HepG2 (cell line): ENCODE measurements around the gene CAPN7. TPM values are rescaled to one million over a fixed set of nuclear protein-coding genes. Genes with fewer than 3 reads are reported as not detected.

Experiments used
- ATAC-seq: fragments of 200-7000 bp; cut with Tn5 transposase; 3 replicates; pipeline ENCODE4 v1.9.1; 2020; ENCODE audit warnings: mild to moderate bottlenecking, moderate library complexity
- BruUV-seq: library from RNA; stranded (reverse); fragments of 400-500 nt; replicated peaks from 2 replicates; lab custom pipeline; 2021; lab: Mats Ljungman, UMichigan
- CTCF ChIA-PET: fragments of 300-600 bp; formaldehyde crosslinking; extraction: SDS; loops from one replicate; lab custom pipeline; 2021; ENCODE audit warnings: low total read pairs, inconsistent platforms, low intra/inter-chr PET ratio; lab: Yijun Ruan, JAX
- POLR2A ChIA-PET: fragments of 350-600 bp; sonication (Branson Sonifier 250); formaldehyde crosslinking; loops from one replicate; lab custom pipeline; 2020; ENCODE audit warnings: antibody characterized with exemption, inconsistent platforms; lab: Yijun Ruan, JAX
- DNase-seq: peaks from one replicate; pipeline ENCODE4 v3.0.0-alpha.2; 2015; ENCODE audit warnings: low spot score
- FAIRE-seq: peaks from 3 replicates; lab custom pipeline; 2011; peaks lifted over from hg19 to GRCh38; lab: Jason Lieb, UNC
- H2AFZ ChIP-seq: one replicate; pipeline ENCODE4 v1.6.1; 2011; ENCODE audit warnings: low read length, inconsistent platforms
- H3K27ac ChIP-seq: fragments of 300-600 bp; 3 replicates; pipeline ENCODE4 v1.8.0; 2011; ENCODE audit warnings: mixed run types, mild to moderate bottlenecking, mixed read lengths, low read length, inconsistent platforms; ENCODE audit not compliant: insufficient read depth; ENCODE audit errors: extremely low read length
- H3K27me3 ChIP-seq, 2 experiments: fragments of 200-600 bp in 1 of 2; 2 replicates in 1 of 2; 3 replicates in 1 of 2; pipeline versions ENCODE4 v1.6.0 to v1.8.0; 2011; ENCODE audit warnings: low read length in 2 of 2, mild to moderate bottlenecking in 2 of 2, moderate library complexity in 2 of 2, inconsistent platforms in 1 of 2; ENCODE audit not compliant: insufficient read depth in 2 of 2, control insufficient read depth in 1 of 2
- H3K36me3 ChIP-seq, 2 experiments: fragments of 200-600 bp in 1 of 2; replicated peaks in 1 of 2; 2 replicates in 1 of 2; 3 replicates in 1 of 2; pipeline versions ENCODE4 v1.5.1 to v1.8.0; 2011; ENCODE audit warnings: low read length in 2 of 2, inconsistent platforms in 1 of 2; ENCODE audit not compliant: insufficient read depth in 2 of 2, control insufficient read depth in 1 of 2
- H3K4me1 ChIP-seq: 2 replicates; pipeline ENCODE4 v1.5.1; 2012; ENCODE audit warnings: low read length, inconsistent platforms; ENCODE audit not compliant: insufficient read depth
- H3K4me2 ChIP-seq: 2 replicates; pipeline ENCODE4 v1.6.0; 2011; ENCODE audit warnings: low read depth, low read length, inconsistent platforms
- H3K4me3 ChIP-seq, 3 experiments: fragments of 200-600 bp in 1 of 3; sonication (generic), shearing (Covaris generic) in 1 of 3; replicated peaks in 1 of 3; 2 replicates each; pipeline ENCODE4 v1.5.1; 2011 to 2016; ENCODE audit warnings: low read length in 3 of 3, inconsistent platforms in 2 of 3, low read depth in 2 of 3, mild to moderate bottlenecking in 2 of 3, control low read depth in 1 of 3, mixed read lengths in 1 of 3; ENCODE audit not compliant: insufficient read depth in 1 of 3
- H3K79me2 ChIP-seq: one replicate; pipeline ENCODE4 v1.6.1; 2011; ENCODE audit warnings: low read length, inconsistent platforms; ENCODE audit not compliant: insufficient read depth
- H3K9ac ChIP-seq: 2 replicates; pipeline ENCODE4 v1.6.0; 2011; ENCODE audit warnings: mild to moderate bottlenecking, low read depth, low read length, inconsistent platforms; ENCODE audit not compliant: insufficient read depth
- H3K9me3 ChIP-seq: 2 replicates; pipeline ENCODE4 v1.5.1; 2012; ENCODE audit warnings: mild to moderate bottlenecking, low read length
- H4K20me1 ChIP-seq: 2 replicates; pipeline ENCODE4 v1.6.0; 2011; ENCODE audit warnings: inconsistent platforms, mild to moderate bottlenecking, low read length, moderate library complexity; ENCODE audit not compliant: insufficient read depth
- AGO2 ChIP-seq: fragments of 200-400 bp; formaldehyde crosslinking; optimal IDR thresholded peaks from 2 replicates; pipeline ENCODE3; 2017; ENCODE audit warnings: mild to moderate bottlenecking, low read depth, low read length, moderate library complexity
- CBFB ChIP-seq: sonication (generic); formaldehyde crosslinking; IDR thresholded peaks from 2 replicates; pipeline ENCODE4 v1.4.0; 2020; ENCODE audit warnings: missing genetic modification reagents
- HDAC1 ChIP-seq: sonication (generic); formaldehyde crosslinking; IDR thresholded peaks from 2 replicates; pipeline ENCODE4 v1.5.1; 2020; ENCODE audit warnings: mild to moderate bottlenecking, missing genetic modification reagents
- HNRNPLL ChIP-seq: fragments of 200-400 bp; formaldehyde crosslinking; IDR thresholded peaks from 2 replicates; pipeline ENCODE4 v1.6.1; 2017; ENCODE audit warnings: mild to moderate bottlenecking, low read depth, low read length; ENCODE audit not compliant: poor library complexity, severe bottlenecking
- NONO ChIP-seq, 2 experiments: fragments of 450-650 bp in 1 of 2; sonication (generic) in 1 of 2; formaldehyde crosslinking in 1 of 2; IDR thresholded peaks in 1 of 2; conservative IDR thresholded peaks in 1 of 2; 2 replicates each; pipeline versions ENCODE4 v1.6.1 to v1.8.0; 2017 to 2022; ENCODE audit warnings: mild to moderate bottlenecking in 1 of 2, missing genetic modification reagents in 1 of 2, moderate library complexity in 1 of 2
- POLR2G ChIP-seq: fragments of 200-400 bp; formaldehyde crosslinking; IDR thresholded peaks from 2 replicates; pipeline ENCODE4 v1.6.1; 2018; ENCODE audit warnings: mild to moderate bottlenecking, low read depth, low read length, moderate library complexity
- RBM22 ChIP-seq: fragments of 200-400 bp; formaldehyde crosslinking; optimal IDR thresholded peaks from 2 replicates; pipeline ENCODE3; 2017; ENCODE audit warnings: mild to moderate bottlenecking, low read length, moderate library complexity
- ZNF256 ChIP-seq: sonication (generic); formaldehyde crosslinking; conservative IDR thresholded peaks from 2 replicates; pipeline ENCODE4 v1.4.0; 2020; ENCODE audit warnings: missing genetic modification reagents
- WGBS: methylation state at CpG from one replicate; pipeline ENCODE4 v1.1.6; 2017; ENCODE audit warnings: low lambda C conversion rate; 5-methylcytosine and 5-hydroxymethylcytosine counted together
- in situ Hi-C: cut with HindIII; loops from 2 replicates; pipeline ENCODE4 v1.10.0; 2017; ENCODE audit warnings: low pct_unique_long_range_greater_than_20kb; ENCODE audit not compliant: extremely low pct_ligation_motif_present
- intact Hi-C: fragments of 100-400 bp; cut with micrococcal nuclease; formaldehyde crosslinking; loops from one replicate; pipeline ENCODE4 v1.10.0; 2022; ENCODE audit not compliant: unreplicated experiment
- polyA plus RNA-seq, 8 experiments: library from polyadenylated mRNA; depleted of rRNA in 3 of 8; stranded (reverse) in 7 of 8; unstranded in 1 of 8; fragments of >200 nt; fragmentation: Illumina TruSeq in 4 of 8; extraction: Trizol in 4 of 8; gene quantifications; 2 replicates each; pipeline versions ENCODE4 v1.2.1 to v1.2.3, GENCODE V29; 2011 to 2016; ENCODE audit warnings: low read depth in 4 of 8, missing spikeins in 1 of 8, mixed read lengths in 1 of 8; ENCODE audit not compliant: insufficient read depth in 1 of 8
- total RNA-seq, 5 experiments: library from RNA; depleted of rRNA; stranded (reverse); fragments of >200 nt; fragmentation: Illumina TruSeq; extraction: Trizol; gene quantifications; 2 replicates each; pipeline ENCODE4 v1.2.3, GENCODE V29; 2016; ENCODE audit warnings: low read depth in 1 of 5

CAPN7 gene
- total and polyA plus RNA-seq, 2 of the 13 experiments (the other 11 are each of a cell fraction or from before 2014, with no cell fraction given): 16.7 to 36.8 TPM

DNA sequence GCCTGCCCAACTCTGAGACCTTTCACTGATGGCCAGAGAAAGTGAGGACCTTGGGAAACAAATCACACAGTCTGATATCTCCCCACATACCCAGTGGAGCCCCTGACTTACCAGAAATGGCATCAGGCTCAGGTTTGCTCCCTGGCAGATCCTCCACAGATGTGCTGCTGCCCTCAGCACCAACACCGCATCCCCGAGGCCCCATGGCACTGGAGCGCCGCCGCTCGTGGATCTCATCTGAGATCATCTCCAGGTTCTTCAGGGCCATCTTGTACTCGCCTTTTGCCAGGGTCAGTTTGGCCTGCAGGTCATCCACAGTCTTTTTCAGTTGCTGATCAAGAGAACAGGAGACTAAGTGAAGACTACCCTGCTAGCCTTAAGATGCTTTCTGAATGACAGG is 52.7 kb downstream of the CAPN7 start:
- Histone ChIP-seq H3K27me3 (no peaks in the 10 kb centered on the region), H3K4me3 (no peak overlapping the region), H3K9ac (no peak overlapping the region), H3K4me2 (no peak overlapping the region), H3K4me1 (no peaks in the 10 kb centered on the region), H3K36me3 (peaks cover 1 to 18% of the 10 kb centered on the region in 2 experiments; a peak in 2 of 5 replicates), H2AFZ (no peak overlapping the region), H3K9me3 (no peaks in the 10 kb centered on the region), H3K79me2 (no peaks in the 10 kb centered on the region), H4K20me1 (no peaks in the 10 kb centered on the region), H3K27ac (no peak overlapping the region)
- in situ Hi-C loops: no loop called here
- intact Hi-C loops: no loop called here
- no TSS peak for BruUV-seq
- TF ChIP-seq AGO2 (peak; percentile 17), CBFB (no peak), ZNF256 (CRISPR knock-in tag) (no peak)
- ATAC-seq (no peak), FAIRE-seq (no peak), DNase-seq (no peak)
- POLR2A ChIA-PET: no interaction called here
- 100% methylated on average over 6 of the region's 7 CpGs for WGBS
- CTCF ChIA-PET: no interaction called here

DNA sequence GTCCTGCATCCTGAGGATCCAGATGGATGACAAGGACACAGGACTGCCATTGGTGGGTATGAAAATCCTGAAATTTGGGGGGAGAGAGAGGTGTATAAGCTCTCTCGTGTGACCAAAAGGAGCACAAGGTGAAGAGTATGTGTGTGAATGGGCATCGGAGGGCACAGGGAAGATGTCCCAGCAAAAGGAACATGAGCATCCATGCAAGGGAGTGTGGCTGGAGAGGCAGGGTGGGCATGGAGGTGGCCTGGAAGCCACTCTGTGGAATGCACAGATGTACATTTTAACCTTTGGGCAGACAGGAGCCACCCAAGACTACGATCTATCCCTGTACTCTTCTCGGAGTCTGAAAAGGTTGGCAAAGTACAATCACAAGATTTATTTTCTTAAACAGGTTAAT is 54.5 kb downstream of the CAPN7 start:
- intact Hi-C loops: no loop called here
- Histone ChIP-seq H3K9ac (no peak overlapping the region), H3K27ac (no peak overlapping the region), H3K4me1 (no peaks in the 10 kb centered on the region), H3K36me3 (peaks cover 0 to 5% of the 10 kb centered on the region in 2 experiments; a peak in 2 of 5 replicates), H3K4me3 (no peak overlapping the region), H3K9me3 (no peaks in the 10 kb centered on the region), H3K4me2 (no peak overlapping the region), H4K20me1 (no peaks in the 10 kb centered on the region), H3K79me2 (no peaks in the 10 kb centered on the region), H3K27me3 (no peaks in the 10 kb centered on the region), H2AFZ (no peak overlapping the region)
- no TSS peak for BruUV-seq
- ATAC-seq (no peak), DNase-seq (no peak), FAIRE-seq (no peak)
- TF ChIP-seq NONO (IDR thresholded peaks at IDR 0.05): no peak
- TF ChIP-seq NONO (CRISPR knock-in tag; conservative IDR thresholded peaks at IDR 0.05): no peak
- no peak for TF ChIP-seq HDAC1 (CRISPR knock-in tag)
- no peak for TF ChIP-seq HNRNPLL
- TF ChIP-seq POLR2G: peak; percentile 17; the same call in 1 of the 2 replicates
- TF ChIP-seq RBM22: peak; percentile 22
- ChIA-PET CTCF (no interaction called here), POLR2A (no interaction called here)
- in situ Hi-C loops: no loop called here
- WGBS: 93% methylated on average over 4 of the region's 4 CpGs
